Heart left ventricle (tissue), 13 donors: Measurements from ENCODE around the gene IQSEC1.

Experiments used
- POLR2A ChIP-seq, 2 donors: fragments of 450-650 bp; IDR thresholded peaks; one replicate each; pipeline ENCODE4 v1.6.1; 2017; ENCODE audit warnings: antibody characterized with exemption in 2 of 2, mild to moderate bottlenecking in 2 of 2, moderate library complexity in 2 of 2
- TF ChIP-seq, protein P1 (sequence below), 12 donors: fragments of 200-600 bp; sonication (generic) in 4 of 12; IDR thresholded peaks; one replicate each; pipeline versions ENCODE4 v1.5.0 to v1.8.0; 2018 to 2022; ENCODE audit warnings: antibody characterized with exemption in 12 of 12, mild to moderate bottlenecking in 5 of 12
- donor health status: ischemic (EF 13 %, LVEDD 7.1; RV severe dilation, severe dysfunction).
- donor health status: DM: no; HTN: yes; CAD: no.
- donor health status: DM: no; HTN: no; CAD: no.
- donor health status: ischemic (EF 25% LVEDD 6.9; RV normal size, moderate dysfunction).
- donor health status: ischemic (EF 25% LVEDD 5.7; RV mildly dilated, moderate dysfunction).
- donor health status: ischemic (EF 35%, LVEDD 5.7; RV mildly dilated, moderate dysfunction).
- donor health status: nonischemic (EF 11% LVEDD 7.7; RV severe dilation, severe dysfunction).
- donor health status: DM: yes; HTN: yes; CAD: no.
- donor health status: PGD.
- donor health status: ischemic (EF 29% LVEDD 5.4; RV normal size, mild dysfunction).
- donor health status: nonischemic (EF 23%, LVEDD 6.1; RV moderate dilation, normal function).

DNA sequence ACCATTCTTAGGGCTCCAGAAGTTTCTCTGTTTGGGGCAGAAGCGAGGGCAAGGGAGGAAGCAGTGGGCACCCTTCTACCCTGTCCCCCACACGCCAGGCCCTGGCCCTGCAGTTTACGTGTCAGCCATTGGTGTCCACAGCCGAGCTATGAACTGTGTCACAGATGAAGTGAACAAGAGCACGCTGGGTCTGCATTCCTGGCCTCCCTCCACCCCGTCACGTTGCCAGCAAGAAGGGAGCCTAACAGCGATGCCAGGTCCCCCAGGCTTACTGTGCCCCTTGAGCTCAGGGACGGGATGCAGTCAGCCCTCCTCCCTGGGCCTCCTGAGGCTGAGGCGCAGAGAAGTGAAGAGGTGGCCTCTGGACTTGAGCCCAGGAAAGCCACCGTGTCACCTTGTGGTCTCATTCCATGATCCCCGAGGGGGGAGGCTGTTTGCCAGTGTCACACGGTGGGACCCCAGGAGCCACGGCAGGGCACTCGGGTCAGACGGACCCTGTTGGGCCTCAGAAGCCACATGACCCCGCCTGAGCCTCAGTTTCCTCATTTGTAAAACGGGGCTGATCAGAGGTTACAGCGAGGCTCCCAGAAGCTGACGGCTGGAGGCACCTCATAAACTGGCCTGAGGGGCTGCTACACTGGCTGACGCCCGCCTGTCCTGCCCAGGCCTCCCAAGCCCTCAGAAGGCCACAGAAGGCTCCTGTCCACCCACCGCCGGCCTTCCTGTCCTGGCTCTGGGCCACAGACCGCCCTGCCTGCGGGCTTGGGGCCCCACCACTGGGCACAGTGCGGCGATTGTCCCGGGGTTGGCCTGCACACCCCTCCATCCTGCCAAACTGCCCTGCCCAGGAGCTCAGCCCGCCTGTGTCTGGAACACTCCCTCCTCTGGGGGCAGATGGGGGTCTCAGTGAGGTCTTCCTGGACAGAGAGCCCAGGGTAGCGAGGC is 18.6 kb downstream of the IQSEC1 start:
- TF ChIP-seq, protein P1, sequence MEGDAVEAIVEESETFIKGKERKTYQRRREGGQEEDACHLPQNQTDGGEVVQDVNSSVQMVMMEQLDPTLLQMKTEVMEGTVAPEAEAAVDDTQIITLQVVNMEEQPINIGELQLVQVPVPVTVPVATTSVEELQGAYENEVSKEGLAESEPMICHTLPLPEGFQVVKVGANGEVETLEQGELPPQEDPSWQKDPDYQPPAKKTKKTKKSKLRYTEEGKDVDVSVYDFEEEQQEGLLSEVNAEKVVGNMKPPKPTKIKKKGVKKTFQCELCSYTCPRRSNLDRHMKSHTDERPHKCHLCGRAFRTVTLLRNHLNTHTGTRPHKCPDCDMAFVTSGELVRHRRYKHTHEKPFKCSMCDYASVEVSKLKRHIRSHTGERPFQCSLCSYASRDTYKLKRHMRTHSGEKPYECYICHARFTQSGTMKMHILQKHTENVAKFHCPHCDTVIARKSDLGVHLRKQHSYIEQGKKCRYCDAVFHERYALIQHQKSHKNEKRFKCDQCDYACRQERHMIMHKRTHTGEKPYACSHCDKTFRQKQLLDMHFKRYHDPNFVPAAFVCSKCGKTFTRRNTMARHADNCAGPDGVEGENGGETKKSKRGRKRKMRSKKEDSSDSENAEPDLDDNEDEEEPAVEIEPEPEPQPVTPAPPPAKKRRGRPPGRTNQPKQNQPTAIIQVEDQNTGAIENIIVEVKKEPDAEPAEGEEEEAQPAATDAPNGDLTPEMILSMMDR (IDR thresholded peaks at IDR 0.05), result no peak
- TF ChIP-seq POLR2A (IDR thresholded peaks at IDR 0.05), result no peak
